Activated CD4-positive, alpha-beta T cell treated with anti-CD3 and anti-CD28 coated beads, Interleukin-2, amount 50 U/mL, for 24 hours (primary cell): ENCODE measurements around the gene CST7.
"Not testable (repeated sequence)": the region's sequence is repeated elsewhere in the genome, so short reads cannot be mapped to it uniquely, and the experiment has no call there.

ENCODE experiments used
- DNase-seq, 2 donors: peaks; one replicate each; pipeline ENCODE4 v3.0.0-alpha.2; 2020; ENCODE audit warnings: low read depth in 1 of 2, low spot score in 1 of 2

CST7 gene

DNA sequence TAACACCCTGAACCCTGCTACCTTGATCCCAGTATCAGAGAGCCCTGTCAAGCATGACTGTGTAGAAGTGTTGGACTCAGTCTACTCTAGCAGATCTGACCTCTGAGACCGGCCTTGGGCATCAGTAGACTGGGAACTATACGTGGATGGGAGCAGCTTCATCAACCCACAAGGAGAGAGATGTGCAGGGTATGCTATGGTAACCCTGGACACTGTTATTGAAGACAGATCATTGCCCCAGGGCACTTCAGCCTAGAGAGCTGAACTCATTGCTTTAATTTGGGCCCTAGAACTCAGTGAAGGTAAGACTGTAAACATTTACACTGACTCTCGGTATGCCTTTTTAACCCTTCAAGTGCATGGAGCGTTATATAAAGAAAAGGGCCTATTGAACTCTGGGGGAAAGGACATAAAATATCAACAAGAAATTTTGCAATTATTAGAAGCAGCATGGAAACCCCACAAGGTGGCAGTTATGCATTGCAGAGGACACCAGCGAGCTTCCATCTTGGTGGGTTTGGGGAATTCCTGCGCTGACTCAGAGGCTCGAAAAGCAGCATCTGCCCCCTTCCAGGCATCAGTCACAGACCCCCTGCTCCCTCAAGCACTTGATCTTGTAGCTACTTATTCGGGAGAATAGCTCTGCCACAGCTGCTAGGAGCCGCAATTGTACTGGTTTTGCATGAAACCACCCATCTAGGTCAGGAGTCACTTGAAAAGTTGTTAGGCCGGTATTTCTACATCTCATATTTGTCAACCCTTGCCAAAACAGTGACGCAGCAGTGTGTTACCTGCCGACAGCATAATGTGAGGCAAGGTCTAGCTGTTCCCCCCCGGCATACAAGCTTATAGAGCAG lies 19.0 kb upstream of the CST7 start:
- not testable (repeated sequence) for DNase-seq

DNA sequence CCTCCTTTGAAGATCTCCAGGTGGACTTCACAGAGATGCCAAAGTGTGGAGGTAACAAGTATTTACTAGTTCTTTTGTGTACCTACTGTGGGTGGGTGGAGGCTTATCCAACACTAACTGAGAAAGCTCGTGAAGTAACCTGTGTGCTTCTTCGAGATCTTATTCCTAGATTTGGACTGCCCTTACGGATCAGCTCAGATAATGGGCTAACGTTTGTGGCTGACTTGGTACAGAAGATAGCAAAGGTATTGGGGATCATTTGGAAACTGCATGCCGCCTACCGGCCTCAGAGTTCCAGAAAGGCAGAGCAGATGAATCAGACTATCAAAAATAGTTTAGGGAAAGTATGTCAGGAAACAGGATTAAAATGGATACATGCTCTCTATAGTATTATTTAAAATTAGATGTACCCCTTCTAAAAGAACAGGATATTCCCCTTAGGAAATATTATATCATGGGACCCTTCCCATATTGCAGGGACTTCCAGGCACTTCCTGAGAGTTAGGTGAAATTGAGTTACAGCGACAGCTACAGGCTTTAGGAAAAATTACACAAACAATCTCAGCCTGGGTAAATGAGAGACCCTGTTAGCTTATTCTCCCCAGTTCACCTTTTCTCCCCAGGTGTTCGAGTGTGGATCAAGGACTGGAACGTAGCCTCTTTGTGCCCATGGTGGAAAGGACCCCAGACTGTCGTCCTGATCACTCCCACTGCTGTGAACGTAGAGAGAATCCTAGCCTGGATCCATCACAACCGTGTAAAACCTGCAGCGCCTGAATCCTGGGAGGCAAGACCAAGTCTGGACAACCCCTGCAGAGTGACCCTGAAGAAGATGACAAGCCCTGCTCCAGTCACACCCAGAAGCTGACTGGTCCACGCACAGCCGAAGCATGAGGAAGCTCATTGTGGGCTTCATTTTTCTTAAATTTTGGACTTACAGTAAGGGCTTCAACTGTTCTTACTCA lies 18.1 kb upstream of the CST7 start:
- DNase-seq: not testable (repeated sequence)

DNA sequence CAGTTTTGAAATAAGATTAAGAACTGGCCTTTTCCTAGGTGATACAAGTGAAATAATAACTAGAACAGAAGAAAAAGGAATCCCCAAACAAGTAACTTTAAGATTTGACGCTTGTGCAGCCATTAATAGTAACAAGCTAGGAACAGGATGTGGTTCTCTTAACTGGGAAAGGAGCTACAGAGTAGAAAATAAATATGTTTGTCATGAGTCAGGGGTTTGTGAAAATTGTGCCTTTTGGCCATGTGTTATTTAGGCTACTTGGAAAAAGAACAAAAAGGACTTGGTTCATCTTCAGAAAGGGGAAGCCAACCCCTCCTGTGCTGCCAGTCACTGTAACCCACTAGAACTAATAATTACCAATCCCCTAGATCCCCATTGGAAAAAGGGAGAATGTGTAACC lies 17.2 kb upstream of the CST7 start:
- not testable (repeated sequence) for DNase-seq

DNA sequence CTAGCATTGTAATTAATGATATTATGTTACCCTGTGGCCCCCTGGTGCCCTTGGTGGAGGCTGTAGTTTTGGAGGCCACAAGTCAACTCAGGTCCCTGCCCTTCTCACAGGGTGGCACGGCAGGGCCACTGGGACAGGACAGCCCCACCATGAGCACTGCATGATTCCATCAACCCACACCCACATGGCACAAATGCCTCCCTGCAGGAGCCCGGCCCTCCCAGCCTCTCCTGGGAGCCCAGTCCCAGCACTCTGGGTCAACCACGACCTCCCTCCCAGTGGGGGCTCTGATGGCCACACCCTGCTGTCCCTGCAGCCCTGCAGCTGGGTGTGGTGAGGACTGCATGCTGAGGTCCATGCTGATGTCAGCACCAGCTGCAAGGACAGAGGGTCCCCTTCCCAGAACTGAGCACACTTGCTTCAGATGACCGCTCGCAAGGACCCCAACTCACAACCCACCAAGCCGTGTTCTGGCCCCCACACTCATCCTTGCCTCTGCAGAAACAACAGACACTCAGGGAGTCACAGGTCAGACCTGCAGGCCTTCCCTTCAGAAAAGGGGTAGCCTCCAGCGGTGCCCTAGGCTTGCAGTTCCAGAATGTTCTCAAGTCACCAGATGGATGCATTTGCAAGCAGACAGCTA lies 15.7 kb upstream of the CST7 start:
- no peak for DNase-seq

DNA sequence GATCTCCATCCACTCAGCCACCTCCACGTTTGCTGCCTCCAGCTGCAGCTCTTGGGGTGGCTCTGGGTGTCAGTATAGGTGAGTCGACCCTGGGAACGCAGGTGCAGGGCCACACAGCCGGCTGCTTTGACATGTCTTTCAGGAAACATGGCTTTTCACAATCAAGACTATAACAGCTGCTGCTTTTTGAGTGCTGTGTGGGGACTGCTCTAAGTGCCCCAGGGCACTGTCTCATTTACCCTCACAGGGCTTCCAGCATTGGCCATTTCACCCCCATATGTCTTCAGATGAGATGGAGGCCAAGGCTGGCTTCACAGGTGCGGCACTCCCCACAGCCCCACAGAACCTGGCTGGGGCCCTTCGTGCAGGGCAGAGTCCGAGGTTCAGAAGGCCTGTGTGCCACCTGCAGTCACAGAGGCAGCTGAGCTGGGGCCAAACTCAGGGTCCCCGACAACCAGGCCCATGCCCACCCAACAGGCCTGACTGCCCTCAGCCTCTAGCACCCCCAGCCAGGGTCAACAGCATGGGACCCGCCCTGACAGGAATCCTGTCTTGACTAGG lies 14.9 kb upstream of the CST7 start:
- no peak for DNase-seq

DNA sequence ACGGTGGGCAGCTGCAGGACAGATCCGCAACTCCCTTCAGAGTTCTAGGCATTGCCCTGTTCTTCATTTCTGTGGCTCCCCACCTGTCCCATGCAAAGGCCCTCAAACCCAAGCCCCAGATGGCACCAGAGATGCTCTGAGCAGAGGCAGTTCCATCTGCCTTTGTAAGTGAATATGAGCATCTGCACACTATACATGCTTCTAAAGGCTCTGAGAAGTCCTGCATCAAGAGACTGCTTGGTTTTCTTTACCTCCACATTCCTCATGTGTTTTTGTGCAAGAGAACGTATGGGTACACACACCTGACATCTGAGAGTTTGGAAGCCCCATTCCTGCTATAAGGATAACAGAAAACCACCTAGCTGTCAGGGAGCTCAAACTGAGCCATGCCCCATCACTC lies 14.4 kb upstream of the CST7 start:
- DNase-seq: no peak

DNA sequence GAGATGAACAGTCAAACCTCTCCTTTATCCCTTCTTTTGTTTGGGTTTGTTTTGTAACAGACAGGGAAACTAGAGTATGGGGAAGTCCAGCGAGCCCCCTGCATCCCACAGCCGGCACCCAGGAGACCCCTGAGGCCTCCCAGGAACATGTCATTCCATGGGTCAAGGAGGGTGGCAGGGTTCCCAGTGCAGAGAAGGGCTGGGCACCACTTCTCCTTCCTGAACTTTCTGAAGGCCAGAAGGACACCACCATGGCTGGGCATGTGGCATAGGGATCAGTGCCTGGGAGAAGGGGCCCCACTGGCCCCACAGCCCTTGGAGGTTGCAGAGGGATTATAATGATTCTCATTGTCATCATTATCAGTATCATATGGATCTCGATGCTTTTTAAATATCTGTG lies 13.9 kb upstream of the CST7 start:
- no peak for DNase-seq

DNA sequence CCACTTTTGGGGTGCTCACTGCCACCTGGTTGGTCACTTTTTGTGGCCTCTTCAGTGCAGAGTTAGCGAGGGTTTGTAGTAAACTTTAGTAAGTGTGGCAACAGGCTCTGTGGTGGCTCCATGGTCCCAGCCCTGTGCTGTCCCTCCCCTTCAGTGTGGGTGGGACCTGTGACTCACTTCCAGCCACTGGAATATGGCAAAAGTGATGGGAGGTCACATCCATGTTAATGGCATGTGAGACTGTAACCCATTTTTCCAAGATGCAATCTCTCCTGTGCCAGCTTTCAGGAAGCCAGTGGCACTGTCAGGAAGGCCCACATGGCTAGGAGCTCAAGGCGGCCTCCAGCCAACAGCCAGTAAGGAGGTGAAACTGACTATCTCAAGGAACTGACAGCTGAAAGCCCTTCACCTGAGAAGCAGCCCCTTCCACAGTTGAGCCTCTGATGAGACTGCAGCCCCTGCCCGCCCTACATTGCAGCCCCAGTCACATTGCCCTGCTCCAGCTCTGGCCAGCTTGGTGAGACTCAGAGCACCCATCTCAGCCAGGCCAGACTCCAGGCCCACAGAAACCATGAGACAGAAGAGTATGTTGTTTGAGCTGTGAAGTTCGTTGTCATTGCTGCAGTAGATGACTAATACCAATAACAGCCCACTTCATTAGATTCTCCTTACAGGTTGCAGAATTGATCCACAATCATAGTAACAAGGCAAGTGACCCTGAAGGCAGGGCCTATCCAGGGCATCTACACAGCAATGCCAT lies 13.1 kb upstream of the CST7 start:
- DNase-seq: no peak

DNA sequence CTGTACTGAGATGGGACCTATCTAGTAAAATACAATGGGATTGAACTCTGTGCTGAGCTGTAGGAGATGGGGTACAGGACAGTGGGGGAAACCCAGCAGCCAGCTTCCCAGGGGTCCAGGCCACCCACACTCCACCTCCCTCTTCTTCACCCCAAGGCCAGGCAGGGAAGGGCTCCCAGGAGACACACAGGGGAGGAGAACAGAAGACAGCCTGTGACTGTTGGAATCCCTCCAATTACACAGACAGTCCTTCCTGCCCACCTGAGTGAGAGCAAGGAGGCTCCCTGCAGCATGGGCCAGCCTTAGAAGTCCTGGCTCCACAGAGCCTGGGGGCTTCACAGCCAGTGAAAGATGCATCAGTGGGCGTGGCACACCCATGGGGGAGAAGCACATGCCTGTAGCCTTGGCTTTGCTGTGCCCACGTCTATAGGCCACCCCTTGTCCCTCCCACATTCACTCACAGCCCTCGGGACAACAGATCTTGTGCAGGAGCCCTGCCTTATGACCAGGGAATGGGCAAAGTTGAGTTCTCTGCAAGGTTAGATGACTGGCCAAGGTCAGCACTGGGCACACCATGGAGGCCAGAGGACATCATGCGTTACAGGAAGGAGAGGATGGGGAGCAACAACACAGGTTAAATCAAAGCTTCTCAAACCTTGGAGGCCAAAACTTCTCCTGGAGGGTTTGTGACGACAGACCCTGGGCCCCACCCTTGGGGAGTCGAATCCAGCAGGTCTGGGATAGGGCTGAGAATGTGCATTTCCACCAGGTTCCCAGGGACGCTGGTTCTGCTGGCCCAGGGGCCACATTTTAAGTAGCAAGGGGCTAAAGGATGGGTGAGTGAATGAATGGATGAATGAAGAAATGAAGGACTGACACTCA lies 12.3 kb upstream of the CST7 start:
- DNase-seq: no peak

DNA sequence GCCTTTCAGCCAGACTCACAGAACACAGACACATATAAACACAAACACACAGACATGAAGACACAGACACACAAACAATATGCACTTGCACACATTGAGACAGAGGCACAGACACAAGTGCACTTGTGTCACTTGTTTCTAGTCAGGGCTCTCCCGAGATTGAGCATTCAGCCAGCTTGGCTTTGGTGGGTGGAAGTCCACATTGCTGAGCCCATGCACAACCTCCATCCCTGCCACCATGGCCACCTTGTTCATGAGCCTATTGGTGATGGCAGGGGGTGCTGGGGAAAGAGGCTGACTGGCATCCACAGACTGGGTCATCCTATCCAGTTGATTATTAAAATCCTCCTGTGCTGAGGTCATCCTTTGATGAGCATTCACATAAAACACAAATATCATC lies 11.5 kb upstream of the CST7 start:
- DNase-seq: no peak

DNA sequence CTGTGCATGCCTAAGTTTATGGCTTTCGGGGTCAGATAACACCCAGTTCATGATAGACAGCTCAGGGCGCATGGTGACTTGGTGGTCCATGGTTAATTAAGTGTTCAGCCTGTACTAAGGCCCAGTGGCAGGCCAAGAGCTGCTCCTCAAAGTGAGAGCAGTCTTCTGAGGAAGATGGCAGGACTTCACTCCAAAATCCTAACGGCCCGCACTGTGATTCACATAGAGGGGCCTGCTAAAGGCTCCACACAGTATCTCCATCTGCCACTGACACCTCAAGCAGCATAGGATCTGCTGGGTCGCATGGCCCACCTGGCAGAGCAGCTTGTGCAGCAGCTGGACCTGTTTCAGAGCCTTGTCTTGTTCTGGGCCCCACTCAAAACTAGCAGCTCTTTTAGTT lies 10.6 kb upstream of the CST7 start:
- DNase-seq: no peak

DNA sequence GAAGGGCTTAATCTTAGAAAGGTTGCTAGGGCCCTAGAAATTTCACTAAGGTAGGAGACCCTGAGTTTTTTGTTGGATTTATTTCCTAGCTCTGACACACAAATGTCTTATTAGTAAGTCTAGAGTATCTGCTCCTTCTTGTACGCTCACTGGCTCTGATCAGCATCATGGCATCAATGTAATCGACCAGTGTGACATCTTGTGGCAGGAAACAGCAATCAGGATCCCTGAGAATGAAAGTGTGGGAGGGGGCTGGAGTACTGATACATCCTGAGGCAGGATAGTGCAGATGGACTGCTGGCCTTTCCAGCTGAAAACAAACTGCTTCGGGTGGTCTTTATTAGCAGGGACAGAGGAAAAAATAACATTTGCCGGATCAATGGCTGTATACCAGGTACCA lies 10.0 kb upstream of the CST7 start:
- DNase-seq: no peak

DNA sequence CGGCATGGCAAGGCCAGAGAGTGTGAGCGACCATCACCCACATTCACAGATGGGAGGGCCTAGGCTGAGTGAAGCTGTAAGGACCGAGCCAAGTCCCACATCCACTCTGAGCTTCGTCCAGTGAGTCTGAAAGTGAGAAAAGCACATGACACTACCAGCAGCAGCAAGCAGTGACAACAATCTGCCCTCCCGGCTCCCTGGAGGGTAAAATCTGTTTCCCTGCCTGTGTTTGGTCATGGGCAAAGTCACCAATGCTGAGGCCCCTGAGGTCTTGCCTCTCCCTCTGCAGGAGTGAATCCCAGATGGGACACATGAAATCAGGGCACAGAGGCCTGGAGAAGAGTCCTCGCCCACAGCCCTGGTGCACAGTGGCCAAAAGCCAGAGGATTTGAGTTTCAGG lies 6.4 kb upstream of the CST7 start:
- no peak for DNase-seq

DNA sequence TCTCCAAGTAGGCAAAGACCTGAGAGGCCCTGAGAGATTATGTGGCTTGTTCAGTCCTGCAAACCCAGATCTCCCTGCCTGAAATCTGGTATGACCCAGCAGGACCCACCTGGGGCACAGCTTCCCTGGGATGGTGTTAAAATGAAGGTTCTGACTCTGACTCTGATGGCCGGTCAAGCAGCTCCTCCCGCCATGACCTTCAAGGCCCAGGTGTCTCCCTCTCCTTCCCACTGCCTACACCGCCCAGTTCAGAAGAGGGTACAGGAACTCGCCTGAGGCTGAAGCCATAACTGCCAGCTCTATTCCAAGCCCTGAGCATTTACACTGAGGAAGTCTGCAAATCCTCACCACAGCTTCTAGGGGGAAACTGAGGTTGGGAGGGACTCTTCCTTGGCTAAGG lies 5.9 kb upstream of the CST7 start:
- no peak for DNase-seq

DNA sequence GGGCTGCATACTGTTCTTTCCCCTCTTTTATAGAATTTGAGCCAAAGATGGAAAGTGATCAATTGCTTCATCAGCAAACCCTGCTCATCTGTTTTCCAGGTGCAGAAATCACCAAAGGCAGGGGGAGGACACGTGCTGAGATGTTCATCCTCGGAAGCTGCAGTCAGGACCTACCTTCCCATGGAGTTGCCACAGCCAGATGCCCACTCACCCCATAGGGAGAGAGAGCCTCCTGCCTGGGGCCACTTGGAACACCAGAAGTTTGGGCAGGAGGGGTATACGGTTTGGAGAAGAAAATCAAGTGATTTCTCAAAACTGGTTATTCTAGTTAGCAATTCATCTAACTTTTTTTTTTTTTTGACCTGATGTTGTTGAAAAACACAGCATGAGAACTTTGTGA lies 5.3 kb upstream of the CST7 start:
- no peak for DNase-seq

DNA sequence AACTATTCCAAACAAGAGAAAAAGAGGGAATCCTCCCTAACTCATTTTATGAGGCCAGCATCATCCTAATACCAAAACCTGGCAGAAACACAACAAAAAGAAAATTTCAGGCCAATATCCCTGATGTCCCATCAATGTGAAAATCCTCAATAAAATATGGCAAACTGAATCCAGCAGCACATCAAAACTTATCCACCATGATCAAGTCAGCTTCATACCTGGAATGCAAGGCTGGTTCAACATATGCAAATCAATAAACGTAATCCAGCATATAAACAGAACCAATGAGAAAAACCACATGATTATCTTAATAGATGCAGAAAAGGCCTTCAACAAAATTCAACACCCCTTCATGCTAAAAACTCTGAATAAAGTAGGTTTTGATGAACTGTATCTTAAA lies 2.7 kb upstream of the CST7 start:
- DNase-seq: not testable (repeated sequence)

DNA sequence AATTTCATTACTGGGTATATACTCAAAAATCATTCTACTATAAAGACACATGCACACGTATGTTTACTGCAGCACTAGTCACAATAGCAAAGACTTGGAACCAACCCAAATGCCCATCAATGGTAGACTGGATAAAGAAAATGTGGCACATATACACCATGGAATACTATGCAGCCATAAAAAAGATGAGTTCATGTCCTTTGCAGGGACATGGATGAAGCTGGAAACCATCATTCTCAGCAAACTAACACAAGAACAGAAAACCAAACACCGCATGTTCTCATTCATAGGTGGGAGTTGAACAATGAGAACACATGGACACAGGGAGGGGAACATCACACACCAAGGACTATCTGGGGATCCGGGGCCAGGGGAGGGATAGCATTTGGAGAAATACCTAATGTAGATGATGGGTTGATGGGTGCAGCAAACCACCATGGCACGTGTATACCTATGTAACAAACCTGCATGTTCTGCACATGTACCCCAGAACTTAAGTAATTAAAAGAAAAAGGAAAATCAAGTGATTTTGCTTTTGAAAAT lies 602 bp upstream of the CST7 start:
- DNase-seq: not testable (repeated sequence)

DNA sequence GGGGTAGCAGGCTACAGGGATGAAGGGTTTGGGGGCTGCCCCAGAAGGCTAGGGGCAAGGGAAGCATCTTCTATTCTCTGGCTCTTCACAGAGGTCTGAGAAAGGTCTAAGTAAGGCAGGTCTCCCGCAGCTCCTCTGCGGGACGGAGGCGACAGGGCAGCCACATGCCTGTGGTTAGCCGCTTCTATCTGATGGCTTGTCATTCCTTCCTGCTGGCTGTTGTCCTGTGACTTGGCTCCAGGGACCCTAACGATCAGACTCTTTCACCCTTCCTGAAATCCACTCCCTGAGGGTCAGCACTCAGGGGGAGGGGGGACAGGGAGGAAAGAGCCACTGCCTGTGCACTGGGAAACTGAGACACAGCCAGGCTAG lies 673 bp downstream of the CST7 start:
- DNase-seq: no peak

DNA sequence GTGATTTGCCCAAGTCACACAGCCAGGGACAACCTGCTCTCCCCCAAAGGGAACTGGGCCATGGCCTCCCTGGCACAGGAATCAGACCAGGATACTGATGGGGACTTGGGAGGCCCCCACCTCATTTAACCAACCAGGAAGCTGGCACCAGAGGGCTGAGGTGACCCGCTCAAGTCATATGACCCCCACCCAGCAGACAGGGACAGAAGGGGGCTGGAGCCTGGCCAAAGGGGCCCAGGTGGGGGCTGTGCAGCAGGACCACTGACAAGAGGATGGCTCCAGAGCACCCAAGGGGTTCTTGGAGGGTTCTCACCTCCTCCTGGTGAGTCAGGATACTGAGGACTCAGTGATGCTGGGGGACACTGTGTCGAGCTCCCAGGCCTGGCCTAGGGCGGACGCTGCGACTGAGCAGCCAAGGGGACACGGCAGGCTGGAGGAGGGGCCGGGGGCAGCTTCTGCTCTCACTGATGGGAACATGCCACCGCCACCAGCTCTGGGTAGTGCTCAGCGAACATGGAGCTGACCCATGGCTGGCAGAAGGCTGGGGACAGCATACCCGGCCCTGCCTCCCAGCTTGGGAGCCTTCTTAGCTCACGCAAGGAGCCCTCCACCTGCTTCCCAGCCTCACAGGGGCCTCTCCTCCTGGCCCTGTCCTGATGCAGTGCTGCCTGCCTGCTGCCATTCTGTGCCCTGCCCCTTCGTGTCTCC lies 1.2 kb downstream of the CST7 start:
- no peak for DNase-seq
